Peyer's patch (tissue), 4 donors: ENCODE results near the gene PPP6C. TPM values are rescaled to one million over a fixed set of nuclear protein-coding genes. Genes with fewer than 3 reads are reported as not detected.

ENCODE experiments used
- DNase-seq, 3 donors: peaks; one replicate each; pipeline ENCODE4 v3.0.0-alpha.2; 2017 to 2019
- H3K27ac ChIP-seq, 4 donors: fragments of 200-600 bp; sonication (generic); one replicate each; pipeline ENCODE4 v1.5.1; 2016 to 2019
- H3K27me3 ChIP-seq, 2 donors: fragments of 200-600 bp; sonication (generic); one replicate each; pipeline ENCODE4 v1.5.1; 2019
- H3K36me3 ChIP-seq, 3 donors: fragments of 200-600 bp; sonication (generic); one replicate each; pipeline ENCODE4 v1.5.1; 2016 to 2019
- H3K4me1 ChIP-seq, 4 donors: fragments of 200-600 bp; sonication (generic); one replicate each; pipeline ENCODE4 v1.5.1; 2016 to 2019
- H3K4me3 ChIP-seq, 4 donors: fragments of 200-600 bp; sonication (generic); 1 replicate in 3 of 4; 2 replicates in 1 of 4; pipeline ENCODE4 v1.5.1; 2016 to 2019; ENCODE audit warnings: mild to moderate bottlenecking in 1 of 4
- H3K9me3 ChIP-seq, 4 donors: fragments of 200-600 bp; sonication (generic); one replicate each; pipeline ENCODE4 v1.5.1; 2016 to 2019; ENCODE audit warnings: mild to moderate bottlenecking in 1 of 4
- CTCF ChIP-seq, 6 experiments: fragments of 450-650 bp in 4 of 6; fragments of 200-600 bp in 2 of 6; sonication (generic) in 1 of 6; IDR thresholded peaks; one replicate each; pipeline ENCODE4 v1.5.1; 2017 to 2019; ENCODE audit warnings: antibody characterized with exemption in 6 of 6, mild to moderate bottlenecking in 3 of 6, moderate library complexity in 1 of 6
- POLR2A ChIP-seq, 2 donors: fragments of 450-650 bp; IDR thresholded peaks; one replicate each; pipeline ENCODE4 v1.5.1; 2017; ENCODE audit warnings: antibody characterized with exemption in 2 of 2, mild to moderate bottlenecking in 2 of 2, moderate library complexity in 2 of 2
- total RNA-seq, 4 donors: library from RNA; depleted of rRNA; stranded (reverse); fragments of >200 nt; gene quantifications; one replicate each; pipeline ENCODE4 v1.1.0, GENCODE V29; 2016

PPP6C gene
- total RNA-seq, 4 donors from 2014 or later: 15.5 to 29.9 (median 20.0) TPM

GRCh38 chr9:125103770-125104460, 85.7 kb downstream of the PPP6C start:
- Histone ChIP-seq H3K27ac (no peak overlapping the region), H3K9me3 (no peaks in the 10 kb centered on the region), H3K4me3 (no peak overlapping the region), H3K36me3 (no peaks in the 10 kb centered on the region), H3K27me3 (no peaks in the 10 kb centered on the region), H3K4me1 (no peaks in the 10 kb centered on the region)
- TF ChIP-seq POLR2A (IDR thresholded peaks at IDR 0.05): no peak
- TF ChIP-seq CTCF (IDR thresholded peaks at IDR 0.05): no peak
- no peak for DNase-seq

- no peak for DNase-seq
- Histone ChIP-seq H3K4me3 (no peak overlapping the region), H3K36me3 (no peaks in the 10 kb centered on the region), H3K9me3 (no peaks in the 10 kb centered on the region), H3K27me3 (no peaks in the 10 kb centered on the region), H3K4me1 (no peaks in the 10 kb centered on the region), H3K27ac (no peak overlapping the region)
- no peak for TF ChIP-seq POLR2A (IDR thresholded peaks at IDR 0.05)
- TF ChIP-seq CTCF (IDR thresholded peaks at IDR 0.05): no peak
Observed at GRCh38 chr9:125103021-125103420, 86.6 kb downstream of the PPP6C start.

- no peak for DNase-seq
- H3K36me3 ChIP-seq: no peaks in the 10 kb centered on the region
- no peaks in the 10 kb centered on the region for H3K27me3 ChIP-seq
- H3K4me3 ChIP-seq: no peak overlapping the region
- H3K9me3 ChIP-seq: no peaks in the 10 kb centered on the region
- H3K27ac ChIP-seq: no peak overlapping the region
- no peaks in the 10 kb centered on the region for H3K4me1 ChIP-seq
- no peak for TF ChIP-seq POLR2A (IDR thresholded peaks at IDR 0.05)
- no peak for TF ChIP-seq CTCF (IDR thresholded peaks at IDR 0.05)
Observed at GRCh38 chr9:125100822-125101221, 88.8 kb downstream of the PPP6C start.

GRCh38 chr9:125099816-125100215, 89.8 kb downstream of the PPP6C start:
- TF ChIP-seq POLR2A (IDR thresholded peaks at IDR 0.05) (no peak), CTCF (IDR thresholded peaks at IDR 0.05) (no peak)
- H3K36me3 ChIP-seq: no peaks in the 10 kb centered on the region
- no peaks in the 10 kb centered on the region for H3K27me3 ChIP-seq
- no peak overlapping the region for H3K4me3 ChIP-seq
- no peak overlapping the region for H3K27ac ChIP-seq
- no peaks in the 10 kb centered on the region for H3K4me1 ChIP-seq
- no peaks in the 10 kb centered on the region for H3K9me3 ChIP-seq
- no peak for DNase-seq

Other genes starting within 250 kb of the PPP6C start
- gene GOLGA1, start 248.7 kb downstream of the PPP6C start, total RNA-seq: 10 to 100 TPM; 27.0 to 52.8 (median 37.3) TPM
- gene SCAI, start 46.3 kb downstream of the PPP6C start, total RNA-seq: 10 to 100 TPM in 2 of 4 donors, 1 to 10 TPM in 2; 8.7 to 32.2 (median 11.7) TPM
- 1 to 10 TPM; 6.3 to 9.2 (median 7.7) TPM for gene RABEPK, start 10.7 kb upstream of the PPP6C start, total RNA-seq
- gene HSPA5, start 51.5 kb upstream of the PPP6C start, total RNA-seq: 100 to 1,000 TPM in 1 of 4 donors, 10 to 100 TPM in 3; 65.6 to 136 (median 86.0) TPM
- gene GAPVD1, start 72.0 kb upstream of the PPP6C start, total RNA-seq: 10 to 100 TPM; 43.6 to 80.9 (median 65.6) TPM